Esophagus squamous epithelium (tissue), 4 donors: ENCODE measurements around the gene PLEKHS1.

Experiments
- POLR2A ChIP-seq, 4 donors: fragments of 450-650 bp; IDR thresholded peaks; one replicate each; pipeline ENCODE4 v1.6.1; 2017; ENCODE audit warnings: antibody characterized with exemption in 4 of 4, mild to moderate bottlenecking in 4 of 4, moderate library complexity in 3 of 4
- TF ChIP-seq, protein P1 (sequence below), 6 experiments: fragments of 450-650 bp in 4 of 6; fragments of 200-600 bp in 2 of 6; sonication (generic) in 2 of 6; IDR thresholded peaks; one replicate each; pipeline ENCODE4 v1.5.1; 2016 to 2019; ENCODE audit warnings: antibody characterized with exemption in 6 of 6, mild to moderate bottlenecking in 4 of 6, moderate library complexity in 4 of 6

DNA sequence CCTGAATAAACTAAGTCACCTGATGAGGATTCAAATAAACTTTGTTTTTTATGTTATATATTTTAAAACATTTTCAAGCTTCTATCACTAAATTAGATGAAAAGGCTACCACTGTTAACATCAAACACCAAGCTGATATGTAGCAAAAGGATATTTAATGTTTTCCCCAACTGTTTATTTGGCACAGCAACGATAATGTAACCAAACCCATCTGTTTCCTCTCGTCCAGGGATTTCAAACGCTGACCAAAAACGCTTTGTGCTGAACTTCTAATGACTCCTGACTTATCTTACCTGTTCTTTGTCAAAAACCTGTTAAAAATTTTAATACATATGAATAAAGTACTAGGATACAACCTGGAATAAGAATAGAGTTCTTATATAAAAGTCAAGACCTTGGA, 71.9 kb downstream of the PLEKHS1 start:
- TF ChIP-seq, protein P1, sequence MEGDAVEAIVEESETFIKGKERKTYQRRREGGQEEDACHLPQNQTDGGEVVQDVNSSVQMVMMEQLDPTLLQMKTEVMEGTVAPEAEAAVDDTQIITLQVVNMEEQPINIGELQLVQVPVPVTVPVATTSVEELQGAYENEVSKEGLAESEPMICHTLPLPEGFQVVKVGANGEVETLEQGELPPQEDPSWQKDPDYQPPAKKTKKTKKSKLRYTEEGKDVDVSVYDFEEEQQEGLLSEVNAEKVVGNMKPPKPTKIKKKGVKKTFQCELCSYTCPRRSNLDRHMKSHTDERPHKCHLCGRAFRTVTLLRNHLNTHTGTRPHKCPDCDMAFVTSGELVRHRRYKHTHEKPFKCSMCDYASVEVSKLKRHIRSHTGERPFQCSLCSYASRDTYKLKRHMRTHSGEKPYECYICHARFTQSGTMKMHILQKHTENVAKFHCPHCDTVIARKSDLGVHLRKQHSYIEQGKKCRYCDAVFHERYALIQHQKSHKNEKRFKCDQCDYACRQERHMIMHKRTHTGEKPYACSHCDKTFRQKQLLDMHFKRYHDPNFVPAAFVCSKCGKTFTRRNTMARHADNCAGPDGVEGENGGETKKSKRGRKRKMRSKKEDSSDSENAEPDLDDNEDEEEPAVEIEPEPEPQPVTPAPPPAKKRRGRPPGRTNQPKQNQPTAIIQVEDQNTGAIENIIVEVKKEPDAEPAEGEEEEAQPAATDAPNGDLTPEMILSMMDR (IDR thresholded peaks at IDR 0.05): no peak
- TF ChIP-seq POLR2A (IDR thresholded peaks at IDR 0.05): no peak
